Hepatocyte (in vitro differentiated cells): ENCODE results near the gene TPST1. TPM values are rescaled to one million over a fixed set of nuclear protein-coding genes. Genes with fewer than 3 reads are reported as not detected.

Experiments used
- DNase-seq: peaks from one replicate; pipeline ENCODE4 v3.0.0-alpha.2; 2016; ENCODE audit warnings: low spot score
- H2AFZ ChIP-seq: fragments of 200-600 bp; sonication (generic); 2 replicates; pipeline ENCODE4 v1.6.0; 2016; ENCODE audit warnings: antibody characterized with exemption, mild to moderate bottlenecking
- H3K27ac ChIP-seq: fragments of 200-600 bp; sonication (generic); 2 replicates; pipeline ENCODE4 v1.5.1; 2016; ENCODE audit warnings: mild to moderate bottlenecking
- H3K27me3 ChIP-seq: fragments of 200-600 bp; sonication (generic); 2 replicates; pipeline ENCODE4 v1.6.1; 2016
- H3K36me3 ChIP-seq: fragments of 200-600 bp; sonication (generic); replicated peaks from 2 replicates; pipeline ENCODE4 v1.5.1; 2016; ENCODE audit warnings: low read depth; ENCODE audit not compliant: insufficient read depth
- H3K4me1 ChIP-seq: fragments of 200-600 bp; sonication (generic); 2 replicates; pipeline ENCODE4 v1.5.1; 2016; ENCODE audit warnings: mild to moderate bottlenecking, moderate library complexity; ENCODE audit not compliant: insufficient read depth
- H3K4me2 ChIP-seq: fragments of 200-600 bp; sonication (generic); 2 replicates; pipeline ENCODE4 v1.6.0; 2016
- H3K4me3 ChIP-seq: fragments of 200-600 bp; sonication (generic); 2 replicates; pipeline ENCODE4 v1.5.1; 2016; ENCODE audit warnings: mild to moderate bottlenecking
- H3K79me2 ChIP-seq: fragments of 200-600 bp; sonication (generic); 2 replicates; pipeline ENCODE4 v1.6.0; 2017; ENCODE audit warnings: mild to moderate bottlenecking
- H3K9me2 ChIP-seq: fragments of 200-600 bp; sonication (generic); replicated peaks from 2 replicates; pipeline ENCODE4 v1.6.0; 2017; ENCODE audit warnings: mild to moderate bottlenecking; ENCODE audit not compliant: insufficient read depth
- H3K9me3 ChIP-seq: fragments of 200-600 bp; sonication (generic); 2 replicates; pipeline ENCODE4 v1.5.1; 2016; ENCODE audit warnings: low read depth, mild to moderate bottlenecking
- H4K20me1 ChIP-seq: fragments of 200-600 bp; sonication (generic); 2 replicates; pipeline ENCODE4 v1.6.0; 2016; ENCODE audit warnings: mild to moderate bottlenecking; ENCODE audit not compliant: insufficient read depth, poor library complexity, severe bottlenecking
- EZH2 ChIP-seq: fragments of 200-600 bp; sonication (generic); IDR thresholded peaks from 2 replicates; pipeline ENCODE4 v1.6.1; 2016; ENCODE audit warnings: antibody characterized with exemption, mild to moderate bottlenecking, borderline replicate concordance
- EZH2phosphoT487 ChIP-seq: fragments of 200-600 bp; sonication (generic); IDR thresholded peaks from one replicate; pipeline ENCODE4 v1.6.1; 2018; ENCODE audit warnings: antibody characterized with exemption, mild to moderate bottlenecking, low read depth, moderate library complexity; ENCODE audit not compliant: unreplicated experiment, severe bottlenecking
- WGBS: methylation state at CpG from one replicate; pipeline ENCODE4 v1.1.6; 2016; ENCODE audit warnings: low lambda C conversion rate; ENCODE audit errors: missing lambda C conversion rate; 5-methylcytosine and 5-hydroxymethylcytosine counted together
- polyA plus RNA-seq: library from polyadenylated mRNA; unstranded; fragments of >200 nt; fragmentation: Nextera tagmentation; extraction: Ambion mirVana; gene quantifications from 2 replicates; pipeline ENCODE4 v1.2.1, GENCODE V29; 2016
- small RNA-seq: library from RNA; depleted of rRNA; stranded (forward); fragments of <200 nt; gene quantifications from one replicate; pipeline ENCODE3, GENCODE V24; 2014
- total RNA-seq: library from RNA; depleted of rRNA; stranded (reverse); fragments of >200 nt; gene quantifications from 2 replicates; pipeline ENCODE4 v1.2.3, GENCODE V29; 2014
- TF ChIP-seq, protein P1 (sequence below): fragments of 200-600 bp; sonication (generic); IDR thresholded peaks from 2 replicates; pipeline ENCODE4 v1.5.1; 2016; ENCODE audit warnings: antibody characterized with exemption, mild to moderate bottlenecking; ENCODE audit not compliant: poor library complexity

Gene TPST1
- total and polyA plus RNA-seq, 2 experiments from 2014 or later = 85.2 to 91.2 TPM

DNA sequence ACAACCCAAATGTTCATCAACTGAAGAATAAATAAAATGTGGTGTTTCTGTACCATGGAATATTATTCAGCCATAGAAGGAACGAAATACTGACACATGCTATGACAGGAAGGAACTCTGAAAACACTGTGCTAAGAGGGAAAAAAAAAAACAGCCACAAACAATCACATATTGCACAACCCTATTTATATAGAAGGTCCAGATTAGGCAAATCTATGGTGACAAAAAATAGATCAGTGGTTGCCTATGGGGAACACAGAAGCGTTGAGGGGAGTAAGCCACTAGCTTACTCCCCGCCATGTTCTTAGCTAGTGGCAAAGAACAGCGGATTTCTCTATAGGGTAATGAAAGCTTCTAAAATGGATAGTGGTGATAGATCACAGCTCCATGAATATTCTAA, 198.4 kb downstream of the TPST1 start:
- TF ChIP-seq EZH2phosphoT487 (no peak), EZH2 (no peak)
- TF ChIP-seq, protein P1, sequence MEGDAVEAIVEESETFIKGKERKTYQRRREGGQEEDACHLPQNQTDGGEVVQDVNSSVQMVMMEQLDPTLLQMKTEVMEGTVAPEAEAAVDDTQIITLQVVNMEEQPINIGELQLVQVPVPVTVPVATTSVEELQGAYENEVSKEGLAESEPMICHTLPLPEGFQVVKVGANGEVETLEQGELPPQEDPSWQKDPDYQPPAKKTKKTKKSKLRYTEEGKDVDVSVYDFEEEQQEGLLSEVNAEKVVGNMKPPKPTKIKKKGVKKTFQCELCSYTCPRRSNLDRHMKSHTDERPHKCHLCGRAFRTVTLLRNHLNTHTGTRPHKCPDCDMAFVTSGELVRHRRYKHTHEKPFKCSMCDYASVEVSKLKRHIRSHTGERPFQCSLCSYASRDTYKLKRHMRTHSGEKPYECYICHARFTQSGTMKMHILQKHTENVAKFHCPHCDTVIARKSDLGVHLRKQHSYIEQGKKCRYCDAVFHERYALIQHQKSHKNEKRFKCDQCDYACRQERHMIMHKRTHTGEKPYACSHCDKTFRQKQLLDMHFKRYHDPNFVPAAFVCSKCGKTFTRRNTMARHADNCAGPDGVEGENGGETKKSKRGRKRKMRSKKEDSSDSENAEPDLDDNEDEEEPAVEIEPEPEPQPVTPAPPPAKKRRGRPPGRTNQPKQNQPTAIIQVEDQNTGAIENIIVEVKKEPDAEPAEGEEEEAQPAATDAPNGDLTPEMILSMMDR = no peak
- Histone ChIP-seq H3K4me1 (no peaks in the 10 kb centered on the region), H3K4me3 (no peak overlapping the region), H4K20me1 (no peaks in the 10 kb centered on the region), H3K27ac (no peak overlapping the region), H3K27me3 (no peaks in the 10 kb centered on the region), H2AFZ (no peak overlapping the region), H3K9me2 (no peaks in the 10 kb centered on the region), H3K36me3 (no peaks in the 10 kb centered on the region), H3K79me2 (no peaks in the 10 kb centered on the region), H3K4me2 (no peak overlapping the region), H3K9me3 (no peaks in the 10 kb centered on the region)
- 95% methylated on average over 4 of the region's 4 CpGs for WGBS
- DNase-seq = no peak

DNA sequence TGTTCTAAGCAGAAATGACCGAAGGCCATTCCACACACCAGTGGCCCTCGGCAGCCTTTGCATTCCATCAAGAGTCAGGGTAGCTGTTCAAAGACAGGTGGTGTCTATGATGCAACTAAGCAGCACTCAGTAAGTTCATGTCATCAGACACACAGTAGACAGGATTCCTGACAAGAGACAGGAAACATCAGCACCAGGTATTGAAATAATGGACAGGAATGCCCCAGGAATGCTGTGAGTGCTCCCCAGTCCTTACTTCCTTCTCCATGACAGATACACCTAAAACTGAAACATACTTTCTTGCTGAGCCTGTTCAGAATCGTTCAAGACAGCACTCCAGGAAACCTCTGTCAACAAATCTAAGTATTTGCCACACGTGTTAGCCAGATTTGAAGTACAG, 204.4 kb downstream of the TPST1 start:
- H3K79me2 ChIP-seq = no peaks in the 10 kb centered on the region
- peaks cover 5% of the 10 kb centered on the region for H3K4me1 ChIP-seq
- H4K20me1 ChIP-seq = no peaks in the 10 kb centered on the region
- no peak overlapping the region for H3K27ac ChIP-seq
- H3K9me2 ChIP-seq = no peaks in the 10 kb centered on the region
- TF ChIP-seq, protein P1 = no peak
- TF ChIP-seq EZH2 (no peak), EZH2phosphoT487 (no peak)
- no peak for DNase-seq
- no peaks in the 10 kb centered on the region for H3K27me3 ChIP-seq
- no peak overlapping the region for H2AFZ ChIP-seq
- no peak overlapping the region for H3K4me2 ChIP-seq
- no peaks in the 10 kb centered on the region for H3K9me3 ChIP-seq
- 53% methylated on average over 4 of the region's 4 CpGs for WGBS
- H3K36me3 ChIP-seq = no peaks in the 10 kb centered on the region
- H3K4me3 ChIP-seq = no peak overlapping the region

Small RNA genes lying within 50 kb of the gene (small RNA-seq; reads per million reads assigned to genes)
- gene RNU6-313P = not detected

Other genes starting within 250 kb of the TPST1 start
- gene GUSB, start 223.1 kb upstream of the TPST1 start, total RNA-seq = 53.7 and 58.9 TPM in 2 replicates
- 120 and 124 TPM in 2 replicates for gene GUSB, start 223.1 kb upstream of the TPST1 start, polyA plus RNA-seq
- gene ASL, start 129.5 kb upstream of the TPST1 start, total RNA-seq = 83.7 and 98.5 TPM in 2 replicates
- 101 and 109 TPM in 2 replicates for gene ASL, start 129.5 kb upstream of the TPST1 start, polyA plus RNA-seq
- gene CRCP, start 90.5 kb upstream of the TPST1 start, total RNA-seq = 38.0 and 41.6 TPM in 2 replicates
- 9.0 and 13.8 TPM in 2 replicates for gene CRCP, start 90.5 kb upstream of the TPST1 start, polyA plus RNA-seq